Myocyte (in vitro differentiated cells): Measurements from ENCODE around the gene BMP2K. TPM values are rescaled to one million over a fixed set of nuclear protein-coding genes. Genes with fewer than 3 reads are reported as not detected.
"Not testable (repeated sequence)": the region's sequence is repeated elsewhere in the genome, so short reads cannot be mapped to it uniquely, and the experiment has no call there.

Experiments used
- DNase-seq: peaks from one replicate; pipeline ENCODE4 v3.0.0-alpha.2; 2012; ENCODE audit warnings: low read depth
- total RNA-seq: library from RNA; depleted of rRNA; stranded (reverse); fragments of >200 nt; gene quantifications from 2 replicates; pipeline ENCODE4 v1.2.3, GENCODE V29; 2014

Gene BMP2K
- total RNA-seq, 1 donor from 2014 or later, result 38.5 TPM

DNA sequence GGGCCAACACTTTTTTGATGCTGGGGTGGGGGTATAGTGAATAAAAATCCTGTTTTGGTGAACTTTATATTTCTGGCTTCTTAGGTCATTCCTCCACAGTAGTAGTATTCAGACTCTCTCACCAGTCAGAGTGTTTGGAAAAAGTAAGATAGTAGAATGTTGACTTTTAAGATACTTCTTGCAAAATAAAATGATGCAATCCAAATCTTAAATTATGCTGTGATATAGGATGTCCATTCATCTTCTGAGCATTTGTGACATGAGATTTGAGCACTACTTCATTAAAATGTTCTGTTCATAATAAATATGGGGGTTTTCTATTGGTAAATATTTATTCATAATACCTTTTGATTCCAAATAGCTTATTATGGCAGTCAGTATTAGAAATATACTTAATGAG lies 70.1 kb downstream of the BMP2K start:
- no peak for DNase-seq

DNA sequence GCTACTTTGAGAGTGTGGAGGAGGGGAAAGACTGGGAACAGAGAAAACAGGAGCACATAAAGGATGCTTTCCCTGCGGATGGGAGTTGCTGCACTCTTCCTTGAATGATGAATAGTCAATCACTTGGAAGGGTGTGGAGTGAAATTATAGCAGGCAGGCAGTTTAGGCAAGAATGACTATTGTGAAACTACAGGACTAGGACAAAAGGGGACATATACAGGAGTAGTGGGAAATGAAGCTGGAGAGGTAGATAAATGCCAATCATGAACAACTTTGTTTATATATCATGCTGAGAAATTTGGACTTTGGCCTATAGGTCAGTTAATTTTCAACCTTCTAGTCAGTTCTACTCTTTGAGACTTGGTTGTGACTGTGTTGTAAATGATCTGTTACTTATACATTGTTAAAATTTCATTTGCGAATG lies 86.2 kb downstream of the BMP2K start:
- no peak for DNase-seq

GRCh38 chr4:78863254-78863869 lies 87.2 kb downstream of the BMP2K start:
- DNase-seq, result no peak

- DNase-seq, result no peak
Observed at GRCh38 chr4:78863991-78864390, 87.8 kb downstream of the BMP2K start.

GRCh38 chr4:78864405-78865024 lies 88.4 kb downstream of the BMP2K start:
- DNase-seq, result peak; percentile 78

- DNase-seq, result no peak
Observed at GRCh38 chr4:78865451-78865850, 89.3 kb downstream of the BMP2K start.

DNA sequence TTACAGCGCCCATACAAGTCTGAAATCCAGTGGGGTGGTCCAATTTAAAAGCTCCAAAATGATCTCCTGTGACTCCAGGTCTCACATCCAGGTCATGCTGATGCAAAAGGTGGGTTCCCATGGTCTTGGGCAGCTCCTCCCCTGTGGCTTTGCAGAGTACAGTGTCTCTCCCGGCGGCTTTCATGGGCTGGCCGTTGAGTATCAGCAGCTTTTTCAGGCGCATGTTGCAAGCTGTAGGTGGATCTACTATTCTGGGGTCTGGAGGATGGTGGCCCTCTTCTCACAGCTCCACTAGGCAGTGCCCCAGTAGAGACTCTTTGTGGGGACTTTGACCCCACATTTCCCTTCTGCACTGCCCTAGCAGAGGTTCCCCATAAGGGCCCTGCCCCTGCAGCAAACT lies 92.6 kb downstream of the BMP2K start:
- not testable (repeated sequence) for DNase-seq

DNA sequence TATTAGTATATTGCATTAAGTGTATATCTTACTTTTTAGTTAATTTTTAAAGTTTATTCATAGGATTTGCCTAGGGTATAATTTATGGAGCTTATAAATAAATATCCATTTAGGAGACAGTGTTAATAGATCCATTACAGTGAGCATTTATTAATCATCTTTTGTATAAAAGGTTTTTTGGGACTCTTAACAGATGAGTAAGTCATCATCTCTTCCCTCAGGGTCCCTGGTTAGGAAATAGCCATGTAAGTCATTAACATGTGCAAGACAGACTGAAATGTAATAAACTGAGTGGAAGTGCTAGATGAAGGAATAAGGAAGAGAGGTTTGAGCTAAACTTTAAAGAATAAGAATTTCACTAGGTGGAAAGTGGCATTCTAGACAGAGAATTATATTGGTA lies 93.9 kb downstream of the BMP2K start:
- DNase-seq, result no peak

DNA sequence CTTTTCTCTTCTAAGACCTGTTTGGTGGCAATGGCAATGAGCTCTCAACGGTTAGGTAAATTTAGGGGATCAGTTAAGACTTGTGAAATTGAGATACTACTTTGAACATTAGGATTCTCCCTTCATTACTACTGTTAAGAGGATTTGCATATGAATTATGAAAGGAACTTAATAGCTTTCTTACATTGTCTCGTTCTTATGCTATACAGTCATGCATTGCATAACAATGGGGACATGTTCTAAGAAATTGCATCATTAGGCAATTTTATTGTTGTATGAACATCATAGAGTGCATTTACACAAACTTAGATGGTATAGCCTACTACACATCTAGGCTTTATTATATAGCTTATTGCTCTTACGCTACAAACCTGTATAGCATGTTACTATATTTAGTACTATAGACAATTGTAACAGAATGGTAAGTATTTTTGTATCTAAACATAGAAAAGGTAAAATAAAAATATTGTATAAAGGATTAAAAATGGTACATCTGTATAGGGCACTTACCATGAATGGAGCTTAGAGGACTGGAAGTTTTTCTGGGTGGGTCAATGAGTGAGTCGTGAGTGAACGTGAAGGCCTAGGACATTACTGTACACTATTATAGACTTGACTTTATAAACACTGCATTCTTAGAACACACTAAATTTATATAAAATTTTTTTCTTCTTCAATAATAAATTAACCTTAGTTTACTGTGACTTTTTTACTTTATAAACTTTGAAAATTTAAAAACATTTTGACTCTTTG lies 100.6 kb downstream of the BMP2K start:
- DNase-seq, result no peak

DNA sequence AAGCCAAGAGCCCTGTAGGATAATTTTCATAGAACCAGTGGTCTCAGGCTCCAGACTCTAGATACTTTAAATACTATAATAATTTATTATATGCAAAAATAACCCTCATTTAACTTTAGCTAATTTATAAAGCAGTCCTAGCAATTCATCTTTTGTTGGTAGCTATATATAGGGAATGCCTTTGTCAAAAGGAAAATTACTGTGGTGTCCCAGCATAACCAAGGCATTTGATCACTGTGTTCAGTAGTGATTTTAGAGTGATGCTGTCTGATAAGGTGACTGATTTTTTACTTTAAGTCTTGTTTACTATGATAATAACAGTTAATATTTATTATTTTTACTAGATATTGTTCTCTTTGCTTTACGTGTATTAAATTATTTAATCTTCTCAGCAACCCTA lies 101.9 kb downstream of the BMP2K start:
- DNase-seq, result peak; percentile 65

DNA sequence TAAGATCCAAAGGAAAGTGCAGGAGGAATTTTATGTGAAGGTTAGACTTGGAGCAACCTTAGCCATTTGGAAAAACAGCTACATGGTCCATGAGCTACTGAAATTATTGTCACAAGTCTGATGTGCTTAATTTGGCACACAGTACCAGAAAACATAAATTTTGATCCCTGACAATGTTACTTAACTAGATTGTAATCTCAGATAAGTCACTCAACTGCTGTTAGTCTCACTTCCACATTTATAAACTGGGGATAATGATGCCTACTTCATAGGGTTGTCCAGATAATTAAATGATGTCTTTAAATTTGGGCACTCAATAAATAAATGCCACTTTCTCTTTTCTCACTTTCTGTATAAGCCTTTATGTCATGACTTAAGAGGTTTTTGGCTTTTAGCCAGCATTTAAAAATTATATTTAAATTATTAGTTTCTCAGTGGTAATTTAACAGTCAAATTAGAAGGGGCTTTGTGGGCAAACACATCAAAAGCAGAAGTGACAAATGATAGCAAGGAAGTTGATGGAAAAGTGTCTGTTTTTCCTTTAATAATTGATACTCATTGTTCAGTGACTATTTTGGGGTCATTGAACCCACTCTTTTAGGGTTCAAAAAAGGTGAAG lies 104.8 kb downstream of the BMP2K start:
- DNase-seq, result no peak

DNA sequence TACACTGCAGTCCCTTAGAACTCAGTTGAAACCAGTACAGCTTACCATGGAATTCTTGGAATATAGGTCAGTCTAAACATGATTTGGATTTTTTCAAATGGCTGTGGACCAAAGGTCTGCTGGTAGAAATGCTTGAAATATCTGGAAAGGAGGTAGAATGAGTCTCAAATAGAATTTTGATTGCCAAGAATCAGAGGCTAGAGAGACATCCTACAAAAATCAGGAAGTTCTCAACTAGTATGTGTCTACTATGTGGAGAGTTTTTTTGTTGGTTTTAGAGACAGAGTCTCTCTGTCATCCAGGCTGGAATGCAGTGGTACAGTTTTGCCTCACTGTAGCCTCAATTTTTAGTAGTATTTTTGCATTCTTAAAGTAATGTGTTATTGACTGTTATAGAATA lies 109.4 kb downstream of the BMP2K start:
- no peak for DNase-seq

- DNase-seq, result no peak
Observed at GRCh38 chr4:78889955-78890354, 113.8 kb downstream of the BMP2K start.

DNA sequence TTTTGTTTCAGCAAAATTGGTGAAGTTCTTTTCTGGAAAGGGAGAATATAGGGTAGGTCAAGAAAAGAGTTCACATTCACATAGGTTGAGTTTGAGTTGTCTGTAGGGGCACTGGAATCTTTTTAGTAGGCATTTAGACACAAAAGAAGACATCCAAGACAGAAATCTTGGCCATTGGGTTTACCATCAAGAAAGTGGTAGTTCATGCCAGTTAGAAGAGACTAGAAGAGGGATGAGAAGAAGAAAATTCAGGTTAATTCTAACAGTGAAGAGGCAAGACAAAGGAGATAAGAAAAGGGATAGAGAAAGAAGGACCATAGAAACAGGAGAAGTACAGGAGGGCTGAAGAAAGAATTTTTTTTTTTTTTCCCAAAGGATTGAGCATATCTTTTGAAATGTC lies 123.2 kb downstream of the BMP2K start:
- DNase-seq, result no peak

- no peak for DNase-seq
Observed at GRCh38 chr4:78901882-78902281, 125.7 kb downstream of the BMP2K start.

DNA sequence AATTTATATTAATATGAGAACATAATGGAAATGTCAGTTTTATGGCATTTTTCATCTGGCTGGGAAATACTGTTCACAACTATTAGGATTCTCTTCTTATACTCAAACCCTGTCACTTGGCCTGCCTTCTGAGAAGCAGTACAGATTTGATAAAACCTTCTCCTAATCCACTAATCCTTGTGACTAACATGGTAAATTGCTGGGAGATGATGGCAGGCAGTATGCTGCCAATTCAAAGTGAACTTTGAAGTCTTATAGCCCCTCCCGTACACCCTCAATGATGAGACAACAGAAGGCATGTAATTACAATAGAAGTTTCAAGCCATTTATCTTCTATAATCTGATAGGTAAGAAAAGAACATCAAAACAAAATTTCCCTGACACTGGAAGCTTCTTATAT lies 126.1 kb downstream of the BMP2K start:
- no peak for DNase-seq

GRCh38 chr4:78904143-78904542 lies 128.0 kb downstream of the BMP2K start:
- no peak for DNase-seq

GRCh38 chr4:78907638-78908037 lies 131.5 kb downstream of the BMP2K start:
- DNase-seq, result no peak

- not testable (repeated sequence) for DNase-seq
Observed at GRCh38 chr4:78908974-78909373, 132.8 kb downstream of the BMP2K start.

GRCh38 chr4:78910612-78911011 lies 134.5 kb downstream of the BMP2K start:
- DNase-seq, result no peak

GRCh38 chr4:78922207-78922606 lies 146.1 kb downstream of the BMP2K start:
- peak; percentile 46 for DNase-seq
